Right hindlimb (tissue), 1 donor: Measurements from ENCODE around the gene LSM2.
A peak's percentile ranks its signal among the peaks of the same experiment; 100 is the strongest.
"Not testable (repeated sequence)": the region's sequence is repeated elsewhere in the genome, so short reads cannot be mapped to it uniquely, and the experiment has no call there.

Source experiments
- DNase-seq: peaks from one replicate; pipeline ENCODE4 v3.0.0-alpha.2; 2018

The LSM2 gene

GRCh38 chr6:31796993-31797385 is 9.8 kb downstream of the LSM2 start:
- no peak for DNase-seq

GRCh38 chr6:31795616-31796298 is 11.0 kb downstream of the LSM2 start, which contains the start of gene VARS1:
VARS1 (minus strand) TSS chr6:31795752; CDS start chr6:31795217, 535 bp downstream.
- peak; percentile 90 for DNase-seq

GRCh38 chr6:31794866-31795615 is 11.7 kb downstream of the LSM2 start:
- peak; percentile 55 for DNase-seq

- DNase-seq, result no peak
Observed at GRCh38 chr6:31794294-31794865, 12.4 kb downstream of the LSM2 start.

- not testable (repeated sequence) for DNase-seq
Observed at GRCh38 chr6:31793927-31794245, 12.9 kb downstream of the LSM2 start.

- no peak for DNase-seq
Observed at GRCh38 chr6:31792761-31793171, 14.0 kb downstream of the LSM2 start.

- no peak for DNase-seq
Observed at GRCh38 chr6:31792090-31792374, 14.7 kb downstream of the LSM2 start.

GRCh38 chr6:31791324-31792089 is 15.3 kb downstream of the LSM2 start:
- peak; percentile 74 for DNase-seq

- DNase-seq, result no peak
Observed at GRCh38 chr6:31785475-31785874, 21.3 kb downstream of the LSM2 start.

GRCh38 chr6:31784098-31784925 is 22.5 kb downstream of the LSM2 start:
- DNase-seq, result no peak

- no peak for DNase-seq
Observed at GRCh38 chr6:31782126-31782855, 24.5 kb downstream of the LSM2 start.

- DNase-seq, result no peak
Observed at GRCh38 chr6:31781244-31782125, 25.3 kb downstream of the LSM2 start.

GRCh38 chr6:31780507-31781243 is 26.1 kb downstream of the LSM2 start:
- DNase-seq, result no peak

GRCh38 chr6:31779908-31780307 is 26.9 kb downstream of the LSM2 start:
- DNase-seq, result no peak

- no peak for DNase-seq
Observed at GRCh38 chr6:31778999-31779885, 27.5 kb downstream of the LSM2 start.

GRCh38 chr6:31778193-31778592 is 28.6 kb downstream of the LSM2 start:
- DNase-seq, result no peak

- no peak for DNase-seq
Observed at GRCh38 chr6:31777667-31778050, 29.1 kb downstream of the LSM2 start.

GRCh38 chr6:31776989-31777666 is 29.6 kb downstream of the LSM2 start, which contains the start of gene VWA7:
VWA7 (minus strand) TSS chr6:31777328; CDS start chr6:31776779, 549 bp downstream.
- peak; percentile 62 for DNase-seq
